Measurements from ENCODE around the gene KIF6.

The KIF6 gene

DNA sequence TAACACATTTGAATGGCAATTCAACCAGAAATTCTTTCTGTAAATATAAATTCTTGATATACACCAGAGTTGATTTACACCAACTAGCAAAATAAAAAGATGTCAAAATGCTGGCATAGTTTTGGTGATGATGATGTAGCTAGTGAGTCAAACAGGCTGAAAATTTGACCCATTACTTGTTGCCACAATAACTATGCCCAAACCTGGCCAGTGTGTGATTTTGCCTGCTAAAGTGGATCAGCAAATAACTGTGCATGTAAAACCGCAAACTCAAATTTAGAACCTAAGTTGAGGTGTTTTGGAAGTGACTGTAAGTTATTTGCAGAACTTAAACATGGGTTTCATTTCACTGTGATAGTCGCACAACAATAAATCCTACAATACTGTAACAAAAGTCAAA lies 125.9 kb downstream of the KIF6 start:
- DNase-seq (ENCODE audit: low read depth), result no peak

DNA sequence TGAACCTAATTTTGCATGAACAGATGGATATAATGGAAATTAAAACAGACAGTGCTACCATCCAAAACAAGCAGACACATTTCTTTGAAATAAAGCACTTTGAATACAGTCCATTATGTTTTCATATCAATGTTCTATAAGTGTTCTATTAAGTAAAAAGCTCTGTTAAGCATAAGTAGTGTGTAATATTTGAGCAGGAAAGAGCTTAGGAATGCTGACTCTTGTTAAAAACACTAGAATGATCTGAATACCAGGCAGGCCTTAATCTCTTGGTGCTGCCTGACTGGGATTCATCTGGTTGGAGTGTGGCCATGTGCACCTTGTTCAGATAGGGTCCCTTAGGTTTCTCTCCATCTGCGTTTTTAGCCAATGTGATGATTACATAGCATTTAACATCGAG lies 130.9 kb downstream of the KIF6 start:
- no peak for DNase-seq (ENCODE audit: low read depth)

DNA sequence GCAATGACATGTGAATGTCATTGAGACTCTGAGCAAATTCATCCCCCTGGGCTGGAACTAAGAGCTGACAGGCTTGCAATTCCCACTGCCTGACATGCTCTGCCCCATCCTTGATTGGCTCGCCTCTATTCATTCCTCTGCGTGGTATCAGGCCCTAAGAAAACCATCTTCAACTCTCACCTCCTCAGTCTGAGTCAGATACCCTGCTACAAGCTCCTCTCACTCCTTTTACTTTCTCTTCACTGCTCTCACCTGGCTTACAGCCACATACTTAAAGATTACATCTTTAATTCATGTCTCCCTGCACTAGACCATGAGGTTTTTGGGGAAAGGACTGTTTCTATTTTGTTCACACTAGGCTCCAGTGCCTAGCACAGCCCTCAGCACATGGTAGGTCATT lies 131.6 kb downstream of the KIF6 start:
- no peak for DNase-seq (ENCODE audit: low read depth)

DNA sequence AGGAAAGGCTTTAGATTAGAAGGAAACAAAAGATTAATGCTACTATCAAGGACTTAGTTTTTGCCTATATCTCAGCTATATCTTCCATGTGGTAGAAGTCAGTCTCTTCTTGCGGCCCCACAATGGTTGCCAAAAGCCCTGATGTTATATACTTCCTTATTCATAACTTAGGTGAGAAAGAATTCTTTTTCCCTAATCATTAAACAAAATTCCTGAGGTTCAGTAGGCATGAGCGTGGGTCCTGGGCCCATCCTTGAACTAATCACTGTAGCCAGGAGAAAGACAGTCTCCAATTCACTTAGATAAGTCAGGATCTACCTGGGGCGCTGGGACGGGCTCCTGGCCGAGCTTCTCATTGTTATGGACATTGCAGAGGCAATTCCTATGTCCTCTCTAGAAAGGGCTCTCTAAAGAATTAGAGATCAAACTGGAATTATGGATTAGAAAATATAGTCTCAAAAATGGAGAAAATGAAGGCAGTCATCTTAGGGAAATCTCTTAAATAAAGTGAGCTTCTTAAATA lies 134.3 kb downstream of the KIF6 start:
- no peak for DNase-seq (ENCODE audit: low read depth)

DNA sequence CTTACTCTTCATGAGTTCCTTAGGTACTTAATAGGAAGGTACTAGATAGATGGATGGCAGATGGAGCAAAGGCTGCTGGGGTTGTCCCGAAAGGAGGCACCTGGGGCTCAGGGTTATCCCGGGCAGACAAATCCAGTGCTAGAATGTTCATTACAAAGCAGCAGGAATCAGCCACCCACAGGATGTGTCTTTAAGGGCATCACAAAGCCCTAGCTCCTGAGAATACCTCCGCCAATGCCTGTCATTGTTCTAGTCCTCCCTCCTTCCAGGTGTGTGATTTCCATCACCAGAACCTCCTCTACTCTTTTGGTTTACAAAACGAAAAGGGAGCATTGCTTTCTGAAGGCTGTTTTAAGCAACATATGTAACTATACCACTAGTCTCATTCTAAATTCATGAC lies 138.1 kb downstream of the KIF6 start:
- DNase-seq (ENCODE audit: low read depth), result no peak

DNA sequence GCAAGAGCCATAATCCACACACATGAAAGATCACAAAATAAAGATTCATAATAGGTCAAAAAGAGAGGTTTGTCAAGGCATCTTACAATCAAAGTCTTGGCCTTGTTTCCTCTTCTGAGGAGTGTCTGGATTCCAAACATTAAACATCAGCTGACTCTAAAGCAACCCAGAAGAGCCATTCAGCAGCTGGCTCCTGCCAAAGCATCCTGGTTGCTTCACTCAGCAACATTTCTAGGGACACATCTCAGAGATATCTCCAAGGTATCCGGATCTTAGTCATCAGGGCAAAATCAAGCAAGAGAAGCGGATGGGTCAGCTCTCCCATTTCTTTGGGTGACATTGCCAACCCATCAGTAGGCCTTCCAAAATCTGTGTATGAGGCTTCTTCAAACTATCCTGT lies 139.6 kb downstream of the KIF6 start:
- DNase-seq (ENCODE audit: low read depth), result no peak

DNA sequence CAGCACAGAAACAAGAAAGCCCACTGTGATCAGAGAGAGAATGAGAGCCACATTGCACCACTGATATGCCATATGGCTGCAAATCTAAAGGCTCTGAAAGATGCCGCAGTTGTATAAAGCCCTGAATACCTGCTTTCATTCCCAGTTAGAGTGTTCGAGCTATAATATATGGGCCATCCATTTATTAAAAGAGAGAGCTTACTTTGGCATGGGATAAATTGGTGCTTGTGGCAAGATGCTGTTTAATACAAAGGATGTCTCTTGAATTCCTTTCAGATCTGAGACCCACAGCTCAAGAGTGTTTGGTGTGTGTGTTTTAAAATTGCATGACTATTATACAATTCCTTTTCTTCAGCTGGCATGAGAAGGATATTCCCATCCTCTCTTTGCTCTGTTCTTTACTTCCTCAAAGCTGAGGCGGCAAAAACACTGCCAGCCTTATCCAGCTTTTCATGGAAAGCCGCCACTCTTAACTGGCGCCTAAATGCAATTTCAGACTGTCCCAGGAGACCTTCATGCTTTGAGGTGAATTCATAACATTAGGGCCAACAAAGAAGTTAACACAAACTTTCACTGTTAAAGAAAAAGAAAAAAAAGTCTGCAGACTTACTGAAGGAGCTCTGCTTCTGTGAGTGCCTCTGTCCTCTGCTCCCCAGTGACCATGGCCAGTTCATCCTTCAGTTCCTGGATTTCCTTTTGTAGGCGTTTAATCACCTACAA lies 147.6 kb downstream of the KIF6 start:
- no peak for DNase-seq (ENCODE audit: low read depth)

DNA sequence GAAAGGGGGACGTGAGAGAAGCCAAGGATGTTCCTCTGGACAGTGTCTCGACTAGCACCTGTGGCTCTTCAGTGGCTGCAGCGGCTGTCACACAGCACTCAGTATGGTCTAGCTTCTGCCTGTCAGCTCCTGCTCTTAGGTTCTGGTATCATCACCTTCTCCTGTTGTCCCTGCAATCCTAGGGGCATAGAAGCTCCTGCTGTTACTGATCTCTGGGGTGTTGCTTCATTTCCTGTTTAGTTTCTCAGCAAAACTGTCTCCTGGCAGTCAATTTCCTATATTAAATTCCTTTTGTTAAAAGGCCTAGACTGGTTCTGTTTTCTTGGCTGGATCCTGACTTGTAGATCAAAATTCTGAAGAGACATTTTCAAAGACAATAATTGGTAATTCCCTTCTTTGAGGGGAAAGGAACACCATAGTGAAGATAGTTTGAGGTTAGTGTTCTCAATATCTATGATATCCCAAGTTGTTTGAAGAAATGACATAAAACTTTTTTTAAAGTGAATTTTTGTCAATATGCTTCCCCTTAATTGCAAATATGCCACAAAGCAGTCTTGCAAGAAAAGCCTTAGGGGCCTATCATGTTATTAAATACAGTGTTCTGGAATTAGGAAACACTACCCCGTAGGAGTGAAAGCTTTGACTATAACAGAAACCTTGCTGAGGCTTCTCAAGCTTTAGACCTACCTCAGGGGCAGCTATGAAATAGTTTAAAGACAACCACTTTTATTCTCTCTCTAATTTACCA lies 148.5 kb downstream of the KIF6 start:
- DNase-seq (ENCODE audit: low read depth), result no peak

DNA sequence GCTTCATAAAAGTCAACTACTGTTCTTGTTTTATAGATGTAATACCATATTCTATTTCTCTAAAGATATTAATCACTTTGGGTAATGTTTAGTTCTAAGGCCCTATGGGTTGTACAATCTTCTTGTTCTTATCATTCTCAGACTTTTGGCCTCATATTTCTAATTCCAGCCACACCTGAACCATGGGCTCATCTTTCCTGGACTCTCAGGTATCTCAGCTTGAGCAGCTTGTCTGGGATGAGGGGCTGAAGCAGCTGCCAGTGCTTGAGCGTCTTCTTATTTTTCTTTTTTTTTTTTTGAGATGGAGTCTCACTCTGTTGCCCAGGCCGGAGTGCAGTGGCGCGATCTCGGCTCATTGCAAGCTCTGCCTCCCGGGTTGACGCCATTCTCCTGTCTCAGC lies 150.2 kb downstream of the KIF6 start:
- DNase-seq (ENCODE audit: low read depth), result no peak

DNA sequence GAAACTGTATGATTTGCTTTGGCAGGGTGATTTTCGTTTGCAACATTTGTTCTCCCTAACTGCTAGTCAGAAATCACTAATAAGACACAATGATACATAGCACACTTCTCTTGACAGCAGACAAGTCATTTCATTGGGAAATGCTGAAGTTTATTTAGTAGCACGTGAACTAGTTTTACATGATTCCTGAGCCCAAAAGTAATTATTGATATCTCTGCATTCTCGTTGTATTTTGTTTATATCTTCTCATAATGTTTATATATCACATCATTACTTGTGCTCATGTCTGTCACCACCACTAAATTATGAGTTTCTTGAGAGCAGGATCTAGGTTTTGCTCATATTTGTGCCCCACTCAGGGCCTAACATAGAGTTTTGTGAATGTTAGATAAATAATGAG lies 151.7 kb downstream of the KIF6 start:
- no peak for DNase-seq (ENCODE audit: low read depth)

DNA sequence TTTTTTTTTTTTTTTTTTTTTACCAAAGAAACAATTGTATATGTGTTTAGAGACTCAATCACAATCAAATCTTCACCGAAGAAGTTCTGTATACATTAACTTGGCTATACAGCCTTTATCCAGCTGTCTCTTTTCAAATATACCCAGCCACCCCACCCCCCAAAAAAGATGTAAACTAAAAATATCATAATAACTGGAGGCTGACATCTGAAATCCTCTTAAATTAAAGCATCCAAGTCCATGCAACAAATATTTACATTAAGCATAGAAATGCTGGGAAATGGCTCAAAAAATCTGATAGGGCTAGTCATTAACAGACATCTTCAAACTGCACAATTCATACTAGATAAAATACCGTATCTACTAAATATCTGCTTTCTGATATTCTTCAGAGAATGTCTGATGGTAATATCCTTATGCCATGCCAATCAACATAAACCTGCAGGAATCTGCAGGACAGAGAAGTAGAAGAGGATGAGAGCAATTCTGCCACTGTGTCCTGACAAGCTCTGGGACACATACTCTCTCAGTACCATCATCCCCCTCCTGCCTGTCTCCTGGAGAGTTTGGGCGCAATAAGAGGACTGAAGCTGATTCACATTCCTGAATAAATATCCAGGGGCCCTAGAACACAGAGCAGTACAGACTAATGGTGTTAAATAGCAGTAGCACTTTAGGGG lies 152.4 kb downstream of the KIF6 start:
- no peak for DNase-seq (ENCODE audit: low read depth)

DNA sequence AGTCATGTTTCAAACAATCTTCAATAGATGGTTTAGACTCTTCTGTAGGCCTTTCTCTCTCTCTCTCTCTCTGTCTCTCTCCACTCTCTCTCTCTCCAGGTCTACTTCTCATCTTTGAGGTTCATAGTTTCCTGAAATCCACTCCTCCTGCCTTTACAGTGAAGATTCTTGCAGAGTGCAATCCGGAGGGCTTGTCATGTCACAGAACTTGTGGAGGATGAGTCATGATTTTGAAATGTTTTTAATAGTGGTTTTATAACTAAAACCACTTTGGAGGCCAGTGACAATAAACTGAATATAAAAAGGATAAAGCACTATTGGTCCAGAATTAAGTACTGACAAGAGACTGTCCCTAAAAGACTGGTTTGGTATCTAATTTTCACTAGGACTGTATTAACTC lies 156.3 kb downstream of the KIF6 start:
- DNase-seq (ENCODE audit: low read depth), result no peak

DNA sequence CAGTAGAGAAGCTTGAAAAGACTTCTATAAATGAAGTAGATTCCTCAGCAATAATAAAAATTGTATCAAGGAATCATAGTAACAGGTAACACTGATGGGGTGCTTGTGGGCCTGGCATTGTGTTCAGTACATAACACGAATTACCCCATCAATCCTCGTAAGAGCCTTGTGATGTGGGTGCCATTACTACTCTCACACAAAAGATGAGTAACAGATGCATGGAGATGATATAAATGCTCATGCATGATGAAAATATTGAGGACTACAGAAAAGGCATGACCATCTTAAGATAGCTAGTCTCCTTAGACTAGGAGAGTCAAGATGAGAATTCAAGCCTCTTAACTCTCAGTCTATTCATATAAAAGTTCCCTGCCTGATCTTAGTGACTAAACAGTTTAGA lies 158.1 kb downstream of the KIF6 start:
- no peak for DNase-seq (ENCODE audit: low read depth)

DNA sequence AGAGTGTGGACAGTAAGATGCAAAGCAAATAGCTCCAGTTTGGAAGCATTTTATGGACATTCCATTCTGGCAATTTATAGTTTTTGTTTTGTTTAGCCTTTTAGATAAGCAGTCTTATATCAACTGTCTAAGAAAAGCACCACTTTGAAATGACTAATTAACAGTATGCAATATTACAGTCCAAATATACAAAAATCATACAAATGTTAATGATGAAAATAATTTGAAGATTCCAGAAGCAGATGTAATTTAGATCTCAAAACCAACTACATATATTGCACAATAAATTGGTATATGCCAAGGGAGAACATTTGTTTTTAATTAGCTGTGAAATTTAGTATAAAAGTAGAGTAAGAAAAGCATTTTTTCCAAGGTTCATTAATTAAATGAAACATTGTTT lies 158.8 kb downstream of the KIF6 start:
- DNase-seq (ENCODE audit: low read depth), result no peak

DNA sequence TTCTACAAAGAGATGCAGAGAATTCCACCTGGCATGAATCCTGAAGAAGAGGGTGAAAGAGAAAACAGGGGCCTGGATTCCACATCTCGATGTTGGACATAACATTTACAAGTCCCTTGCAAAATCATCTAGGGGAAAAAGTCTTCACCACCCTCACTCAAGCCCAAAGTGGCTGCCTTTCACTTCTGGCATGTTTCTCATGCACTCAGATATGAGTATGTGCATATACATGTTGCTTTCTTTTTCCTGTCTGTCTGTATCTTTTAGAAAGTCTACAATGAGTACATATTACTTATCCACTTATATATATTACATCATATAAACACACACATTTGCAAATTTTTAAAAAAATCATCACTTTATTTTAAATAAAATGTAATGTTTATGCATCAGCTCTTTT lies 159.3 kb downstream of the KIF6 start:
- no peak for DNase-seq (ENCODE audit: low read depth)

DNA sequence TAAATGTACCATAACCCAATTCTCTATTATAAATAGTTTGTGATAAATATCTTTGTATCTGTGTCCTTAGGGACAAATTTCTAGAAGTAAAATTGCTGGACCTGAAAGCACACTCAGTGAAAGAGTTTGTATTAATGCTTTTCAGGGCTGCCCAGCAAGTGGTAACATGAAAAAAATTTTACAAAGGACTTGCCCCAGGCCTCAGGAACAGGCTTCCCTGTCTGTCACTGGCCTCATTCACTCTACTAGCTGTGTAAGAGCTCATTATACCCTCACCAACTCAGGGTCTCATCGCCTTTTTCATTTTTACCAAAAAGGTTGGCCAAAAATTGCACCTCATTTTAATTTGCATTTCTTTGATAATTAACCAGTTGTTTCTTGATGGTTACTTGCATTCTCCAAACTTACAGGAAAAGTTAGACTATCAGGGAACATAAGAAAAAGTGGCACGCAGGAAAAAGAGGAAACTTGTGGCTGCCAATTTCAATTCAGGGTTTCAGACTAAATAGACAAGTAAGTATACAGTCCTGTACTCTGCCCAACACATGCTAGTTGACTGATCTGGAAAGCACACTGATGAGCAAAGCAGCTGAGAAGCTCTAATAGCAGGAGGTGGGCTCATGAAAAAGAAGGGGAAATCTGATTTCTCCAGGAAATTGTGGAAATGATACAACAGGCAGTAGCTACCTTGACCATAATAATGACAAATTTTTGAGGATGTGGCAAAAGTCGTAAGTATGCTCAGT lies 161.5 kb downstream of the KIF6 start:
- no peak for DNase-seq (ENCODE audit: low read depth)

DNA sequence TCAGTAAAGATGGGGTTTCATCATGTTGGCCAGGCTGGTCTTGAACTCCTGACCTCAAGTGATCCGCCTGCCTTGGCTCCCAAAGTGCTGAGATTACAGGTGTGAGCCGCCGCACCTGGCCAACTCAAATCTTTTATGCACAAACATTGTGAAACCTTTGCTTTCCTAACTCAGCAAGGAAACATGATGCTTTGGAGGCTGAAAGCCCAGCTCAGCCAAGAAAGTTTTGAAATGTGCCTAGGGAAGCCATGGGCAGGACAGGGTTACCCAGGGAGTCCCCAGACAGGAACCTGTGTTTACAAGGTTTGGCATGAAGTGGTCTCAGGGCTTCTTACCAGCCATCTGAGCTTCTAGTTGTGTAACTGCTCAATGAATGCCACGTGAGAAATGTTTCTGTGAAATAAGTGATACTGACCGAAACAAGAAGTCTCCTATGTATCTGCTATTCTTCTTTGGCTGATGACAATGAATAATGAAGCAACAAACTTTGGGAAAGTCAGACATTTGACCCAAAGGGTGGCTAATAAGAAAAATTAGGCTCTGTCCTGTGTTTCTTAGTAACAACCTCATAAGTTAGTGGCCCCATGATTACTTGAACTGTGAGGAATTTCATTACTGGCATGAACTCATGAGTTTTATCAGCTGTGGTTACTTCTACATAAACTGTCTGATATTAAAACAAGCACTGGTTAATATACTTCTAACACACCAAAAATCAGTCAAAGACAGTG lies 163.5 kb downstream of the KIF6 start:
- DNase-seq (ENCODE audit: low read depth), result no peak

DNA sequence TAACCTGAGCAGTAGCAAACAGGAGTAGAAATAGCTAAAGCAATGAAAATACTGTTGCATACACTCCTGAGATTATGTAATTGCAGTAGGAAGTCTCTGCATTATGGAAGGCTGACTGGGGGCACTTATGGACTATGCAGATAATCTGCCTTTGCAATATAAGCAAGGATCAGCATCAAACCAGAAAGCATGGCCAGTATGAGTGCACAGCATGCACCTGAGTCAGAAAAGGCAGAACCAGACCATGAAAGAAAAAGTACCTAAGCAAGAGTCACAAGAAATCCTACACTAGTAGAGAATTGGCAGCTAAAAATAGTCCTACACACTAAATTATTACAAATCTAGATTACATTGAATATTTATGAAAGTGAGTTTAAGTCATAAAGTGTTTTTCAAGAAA lies 164.3 kb downstream of the KIF6 start:
- DNase-seq (ENCODE audit: low read depth), result no peak

DNA sequence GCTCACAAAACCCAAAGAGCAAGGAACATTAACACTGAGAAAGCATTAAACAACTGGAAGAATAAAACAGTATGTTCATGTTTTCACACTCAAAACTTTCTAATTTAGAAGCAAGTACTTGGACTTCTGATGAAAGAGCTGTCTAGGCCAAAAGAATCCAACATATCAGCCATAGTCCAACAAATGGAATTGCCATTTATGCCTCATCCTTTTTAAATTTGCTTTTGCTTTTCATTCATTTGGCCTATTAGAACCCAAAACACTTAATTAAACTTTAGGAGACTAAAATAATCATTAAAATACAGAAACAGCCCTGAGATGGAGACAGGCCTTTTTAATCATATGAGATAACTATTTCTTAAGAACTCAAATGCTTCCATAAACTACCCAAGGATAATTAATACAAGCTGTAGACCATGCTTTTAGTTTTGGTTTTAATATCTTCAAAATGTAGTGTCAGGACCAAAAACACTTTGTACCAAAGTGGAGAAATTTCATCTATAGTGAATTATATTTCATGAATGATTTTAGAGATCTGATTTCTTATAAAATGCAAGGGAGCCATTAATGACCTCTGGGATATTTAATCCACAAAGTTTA lies 166.5 kb downstream of the KIF6 start:
- no peak for DNase-seq (ENCODE audit: low read depth)

DNA sequence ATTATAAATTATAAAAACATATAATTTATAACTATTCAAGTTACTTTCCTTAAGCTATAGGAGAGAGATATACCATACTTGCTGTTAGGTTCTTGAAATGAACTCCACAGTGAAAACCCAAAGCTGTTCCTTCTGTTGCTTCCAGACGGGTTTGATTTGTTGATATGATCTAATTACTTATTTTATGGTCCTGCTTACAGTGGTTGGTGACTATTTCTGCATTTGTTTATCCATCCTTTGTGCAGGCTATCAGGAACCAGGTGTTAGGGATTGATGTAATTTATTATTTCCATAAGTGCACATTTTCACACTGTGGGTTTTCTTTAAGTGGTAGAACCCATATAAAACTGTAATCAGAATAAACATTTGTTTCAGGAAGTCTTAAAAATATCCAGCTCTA lies 167.1 kb downstream of the KIF6 start:
- DNase-seq (ENCODE audit: low read depth), result no peak

DNA sequence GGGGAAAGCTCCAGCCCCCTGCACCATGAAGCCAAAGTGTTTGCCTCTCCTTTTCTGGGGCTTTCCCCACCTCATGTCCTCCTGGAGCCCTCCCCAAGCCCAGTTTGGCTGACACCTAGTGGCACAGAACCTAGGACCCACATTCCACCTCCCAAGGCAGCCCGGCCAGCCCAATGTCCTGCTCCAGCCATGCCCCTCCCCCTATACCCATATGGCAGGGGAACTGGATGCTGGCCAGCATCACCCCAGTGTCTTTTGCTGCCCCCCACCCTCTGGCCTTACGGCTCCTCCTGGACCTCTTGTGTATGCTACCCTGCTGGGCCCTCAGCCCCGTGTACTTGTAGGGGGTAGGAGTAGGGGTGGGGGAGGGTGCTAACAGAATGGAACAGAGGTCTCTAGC lies 170.1 kb downstream of the KIF6 start:
- DNase-seq (ENCODE audit: low read depth), result no peak
